Measurements from ENCODE around the gene MEI1.
A peak's percentile ranks its signal among the peaks of the same experiment; 100 is the strongest.

GRCh38 chr22:41762980-41763779, 63.9 kb downstream of the MEI1 start:
- TF ChIP-seq CTCF (IDR thresholded peaks at IDR 0.05): peak; percentile 68
- TF ChIP-seq EZH2 (IDR thresholded peaks at IDR 0.05; ENCODE audit: borderline replicate concordance, insufficient read depth, low read depth, low read length, poor library complexity, severe bottlenecking): no peak

Data from B cell (primary cell).